ENCODE results near the gene TEX101. TPM values are rescaled to one million over a fixed set of nuclear protein-coding genes. Genes with fewer than 3 reads are reported as not detected.
"Not testable (repeated sequence)": the region's sequence is repeated elsewhere in the genome, so short reads cannot be mapped to it uniquely, and the experiment has no call there.

TEX101 gene
- not detected for total RNA-seq

GRCh38 chr19:43414554-43414953 lies at the start of gene TEX101:
Gene TEX101, plus strand, starts transcription at chr19:43414890. Its CDS starts 1,030 bp downstream, at chr19:43415920.
- DNase-seq (no peak), ATAC-seq (no peak)
- H3K27ac ChIP-seq = no peak within 1 kb of the TSS
- H3K4me1 ChIP-seq = no peaks in the 10 kb centered on the region
- H3K27me3 ChIP-seq = no peaks in the 10 kb centered on the region
- TF ChIP-seq CTCF (IDR thresholded peaks at IDR 0.05 in 4 of 5, conservative IDR thresholded peaks at IDR 0.05 in 1 of 5) = no peak
- TF ChIP-seq POLR2A (IDR thresholded peaks at IDR 0.05) = no peak
- in situ Hi-C loops (cut with MboI; ENCODE audit: low sequenced_read_pairs in 4 of 4) = no loop called here
- no peak within 1 kb of the TSS for H3K4me3 ChIP-seq
- no peaks in the 10 kb centered on the region for H3K36me3 ChIP-seq
- intact Hi-C loops (cut with DNase I; ENCODE audit: low total_unique reads) = no loop called here
- no peaks in the 10 kb centered on the region for H3K9me3 ChIP-seq

GRCh38 chr19:43365677-43366076 lies 49.0 kb upstream of the TEX101 start:
- H3K9me3 ChIP-seq; intact Hi-C loops (cut with DNase I; ENCODE audit: low total_unique reads); H3K4me3 ChIP-seq; H3K36me3 ChIP-seq; DNase-seq; H3K27me3 ChIP-seq; ATAC-seq; in situ Hi-C loops (cut with MboI; ENCODE audit: low sequenced_read_pairs in 4 of 4); H3K4me1 ChIP-seq; H3K27ac ChIP-seq: not testable (repeated sequence)

GRCh38 chr19:43367822-43368221 lies 46.9 kb upstream of the TEX101 start:
- in situ Hi-C loops (cut with MboI; ENCODE audit: low sequenced_read_pairs in 4 of 4) = no loop called here
- no peak for ATAC-seq
- intact Hi-C loops (cut with DNase I; ENCODE audit: low total_unique reads) = no loop called here

GRCh38 chr19:43368897-43369296 lies 45.8 kb upstream of the TEX101 start:
- intact Hi-C loops (cut with DNase I; ENCODE audit: low total_unique reads) = not testable (repeated sequence)

More at GRCh38 chr19:43367822-43368221, 46.9 kb upstream of the TEX101 start:
- Histone ChIP-seq H3K4me3 (no peak overlapping the region), H3K27ac (no peak overlapping the region), H3K4me1 (no peaks in the 10 kb centered on the region), H3K27me3 (no peaks in the 10 kb centered on the region), H3K9me3 (no peaks in the 10 kb centered on the region), H3K36me3 (no peaks in the 10 kb centered on the region)
- TF ChIP-seq POLR2A (IDR thresholded peaks at IDR 0.05) (no peak), CTCF (IDR thresholded peaks at IDR 0.05 in 4 of 5, conservative IDR thresholded peaks at IDR 0.05 in 1 of 5) (no peak)
- no peak for DNase-seq

GRCh38 chr19:43371909-43372308 lies 42.8 kb upstream of the TEX101 start:
- H3K4me3 ChIP-seq = no peak overlapping the region
- ATAC-seq (no peak), DNase-seq (no peak)
- no peaks in the 10 kb centered on the region for H3K9me3 ChIP-seq
- intact Hi-C loops (cut with DNase I; ENCODE audit: low total_unique reads) (no loop called here), in situ Hi-C loops (cut with MboI; ENCODE audit: low sequenced_read_pairs in 4 of 4) (no loop called here)
- TF ChIP-seq POLR2A (IDR thresholded peaks at IDR 0.05) (no peak), CTCF (IDR thresholded peaks at IDR 0.05 in 4 of 5, conservative IDR thresholded peaks at IDR 0.05 in 1 of 5) (no peak)
- no peaks in the 10 kb centered on the region for H3K27me3 ChIP-seq
- no peaks in the 10 kb centered on the region for H3K36me3 ChIP-seq
- H3K4me1 ChIP-seq = no peaks in the 10 kb centered on the region
- H3K27ac ChIP-seq = no peak overlapping the region

More at GRCh38 chr19:43368897-43369296, 45.8 kb upstream of the TEX101 start:
- DNase-seq; H3K27me3 ChIP-seq; in situ Hi-C loops (cut with MboI; ENCODE audit: low sequenced_read_pairs in 4 of 4); H3K9me3 ChIP-seq; H3K4me3 ChIP-seq; H3K27ac ChIP-seq; H3K36me3 ChIP-seq; ATAC-seq; H3K4me1 ChIP-seq: not testable (repeated sequence)

- in situ Hi-C loops (cut with MboI; ENCODE audit: low sequenced_read_pairs in 4 of 4) = no loop called here
- H3K4me3 ChIP-seq = no peak overlapping the region
- no peak for DNase-seq
Measured at GRCh38 chr19:43372462-43372861, 42.2 kb upstream of the TEX101 start.

GRCh38 chr19:43377624-43378023 lies 37.1 kb upstream of the TEX101 start:
- H3K4me3 ChIP-seq; H3K9me3 ChIP-seq; H3K4me1 ChIP-seq; in situ Hi-C loops (cut with MboI; ENCODE audit: low sequenced_read_pairs in 4 of 4); H3K36me3 ChIP-seq; H3K27ac ChIP-seq; ATAC-seq; DNase-seq; H3K27me3 ChIP-seq; intact Hi-C loops (cut with DNase I; ENCODE audit: low total_unique reads): not testable (repeated sequence)

More at GRCh38 chr19:43372462-43372861, 42.2 kb upstream of the TEX101 start:
- Histone ChIP-seq H3K27ac (no peak overlapping the region), H3K4me1 (no peaks in the 10 kb centered on the region), H3K9me3 (no peaks in the 10 kb centered on the region), H3K36me3 (no peaks in the 10 kb centered on the region), H3K27me3 (no peaks in the 10 kb centered on the region)
- intact Hi-C loops (cut with DNase I; ENCODE audit: low total_unique reads) = no loop called here
- TF ChIP-seq POLR2A (IDR thresholded peaks at IDR 0.05) (no peak), CTCF (IDR thresholded peaks at IDR 0.05 in 4 of 5, conservative IDR thresholded peaks at IDR 0.05 in 1 of 5) (no peak)
- no peak for ATAC-seq

All from gastrocnemius medialis (tissue), 4 donors.